Measurements from ENCODE around the gene PADI2. TPM values are rescaled to one million over a fixed set of nuclear protein-coding genes. Genes with fewer than 3 reads are reported as not detected.

The PADI2 gene
- total RNA-seq, 1 experiment from 2014 or later: 0.10 TPM

- DNase-seq (ENCODE audit: low spot score): no peak
- in situ Hi-C loops (cut with HindIII; ENCODE audit: low sequenced_read_pairs): loop anchor here (5.0 kb wide), 1 partner anchor 68 kb away; no protein-coding TSS in a partner anchor
These were observed 79.1 kb downstream of the PADI2 start for GRCh38 chr1:17040135-17040534.

GRCh38 chr1:17039522-17039921, 79.7 kb downstream of the PADI2 start:
- DNase-seq (ENCODE audit: low spot score): no peak
- in situ Hi-C loops (cut with HindIII; ENCODE audit: low sequenced_read_pairs): no loop called here

GRCh38 chr1:17033481-17033880, 85.8 kb downstream of the PADI2 start:
- in situ Hi-C loops (cut with HindIII; ENCODE audit: low sequenced_read_pairs): no loop called here
- DNase-seq (ENCODE audit: low spot score): no peak

- in situ Hi-C loops (cut with HindIII; ENCODE audit: low sequenced_read_pairs): no loop called here
- DNase-seq (ENCODE audit: low spot score): no peak
These were observed 86.5 kb downstream of the PADI2 start for GRCh38 chr1:17032741-17033140.

GRCh38 chr1:17031436-17031835, 87.8 kb downstream of the PADI2 start:
- in situ Hi-C loops (cut with HindIII; ENCODE audit: low sequenced_read_pairs): no loop called here
- DNase-seq (ENCODE audit: low spot score): no peak

- in situ Hi-C loops (cut with HindIII; ENCODE audit: low sequenced_read_pairs): no loop called here
- no peak for DNase-seq (ENCODE audit: low spot score)
These were observed 89.0 kb downstream of the PADI2 start for GRCh38 chr1:17030206-17030605.

GRCh38 chr1:17028662-17029188, 90.5 kb downstream of the PADI2 start:
- in situ Hi-C loops (cut with HindIII; ENCODE audit: low sequenced_read_pairs): no loop called here
- no peak for DNase-seq (ENCODE audit: low spot score)

GRCh38 chr1:17027900-17028299, 91.4 kb downstream of the PADI2 start:
- DNase-seq (ENCODE audit: low spot score): no peak
- in situ Hi-C loops (cut with HindIII; ENCODE audit: low sequenced_read_pairs): no loop called here

- in situ Hi-C loops (cut with HindIII; ENCODE audit: low sequenced_read_pairs): no loop called here
These were observed 91.8 kb downstream of the PADI2 start for GRCh38 chr1:17027403-17027802.

GRCh38 chr1:17024721-17025120, 94.5 kb downstream of the PADI2 start:
- in situ Hi-C loops (cut with HindIII; ENCODE audit: low sequenced_read_pairs): no loop called here
- DNase-seq (ENCODE audit: low spot score): no peak

More at GRCh38 chr1:17027403-17027802, 91.8 kb downstream of the PADI2 start:
- no peak for DNase-seq (ENCODE audit: low spot score)

- in situ Hi-C loops (cut with HindIII; ENCODE audit: low sequenced_read_pairs): no loop called here
- no peak for DNase-seq (ENCODE audit: low spot score)
These were observed 95.7 kb downstream of the PADI2 start for GRCh38 chr1:17023573-17023972.

GRCh38 chr1:17023102-17023501, 96.1 kb downstream of the PADI2 start:
- in situ Hi-C loops (cut with HindIII; ENCODE audit: low sequenced_read_pairs): no loop called here
- DNase-seq (ENCODE audit: low spot score): no peak

- no peak for DNase-seq (ENCODE audit: low spot score)
- in situ Hi-C loops (cut with HindIII; ENCODE audit: low sequenced_read_pairs): no loop called here
These were observed 97.4 kb downstream of the PADI2 start for GRCh38 chr1:17021896-17022295.

GRCh38 chr1:17020502-17020901, 98.7 kb downstream of the PADI2 start:
- no peak for DNase-seq (ENCODE audit: low spot score)
- in situ Hi-C loops (cut with HindIII; ENCODE audit: low sequenced_read_pairs): no loop called here

- DNase-seq (ENCODE audit: low spot score): no peak
These were observed 100.4 kb downstream of the PADI2 start for GRCh38 chr1:17018849-17019248.

GRCh38 chr1:17017435-17017834, 101.8 kb downstream of the PADI2 start:
- in situ Hi-C loops (cut with HindIII; ENCODE audit: low sequenced_read_pairs): no loop called here
- DNase-seq (ENCODE audit: low spot score): no peak

More at GRCh38 chr1:17018849-17019248, 100.4 kb downstream of the PADI2 start:
- in situ Hi-C loops (cut with HindIII; ENCODE audit: low sequenced_read_pairs): no loop called here

Other genes starting within 250 kb of the PADI2 start
- not detected in 2 replicates for gene RNU1-2, start 223.5 kb downstream of the PADI2 start, total RNA-seq (2014; rRNA removed; shearing (Covaris generic))
- gene CROCC, start 197.5 kb downstream of the PADI2 start, total RNA-seq (2014; rRNA removed; shearing (Covaris generic)): 29.7 and 64.4 TPM in 2 replicates
- 55.9 and 62.4 TPM in 2 replicates for gene MFAP2, start 138.8 kb downstream of the PADI2 start, total RNA-seq (2014; rRNA removed; shearing (Covaris generic))
- gene ATP13A2, start 107.5 kb downstream of the PADI2 start, total RNA-seq (2014; rRNA removed; shearing (Covaris generic)): 34.5 and 38.9 TPM in 2 replicates
- gene SDHB, start 65.4 kb downstream of the PADI2 start, total RNA-seq (2014; rRNA removed; shearing (Covaris generic)): 192 and 214 TPM in 2 replicates
- gene PADI1, start 85.7 kb upstream of the PADI2 start, total RNA-seq (2014; rRNA removed; shearing (Covaris generic)): not detected in 2 replicates
- 0.31 and 0.41 TPM in 2 replicates for gene PADI3, start 129.6 kb upstream of the PADI2 start, total RNA-seq (2014; rRNA removed; shearing (Covaris generic))
- gene PADI4, start 188.7 kb upstream of the PADI2 start, total RNA-seq (2014; rRNA removed; shearing (Covaris generic)): not detected in 2 replicates

Measured in G401 (cell line).